Right forelimb (tissue), 1 donor: ENCODE results near the gene SORCS2.

Source experiments
- DNase-seq: peaks from one replicate; pipeline ENCODE4 v3.0.0-alpha.2; 2018

Gene SORCS2

GRCh38 chr4:7328913-7329638 is 136.7 kb downstream of the SORCS2 start:
- no peak for DNase-seq

GRCh38 chr4:7330031-7330596 is 137.8 kb downstream of the SORCS2 start:
- DNase-seq = no peak

- DNase-seq = no peak
These were observed 138.7 kb downstream of the SORCS2 start for GRCh38 chr4:7330811-7331681.

GRCh38 chr4:7331682-7332000 is 139.3 kb downstream of the SORCS2 start:
- no peak for DNase-seq

- DNase-seq = no peak
These were observed 140.1 kb downstream of the SORCS2 start for GRCh38 chr4:7332216-7333023.

GRCh38 chr4:7333024-7333780 is 140.9 kb downstream of the SORCS2 start:
- DNase-seq = no peak

- no peak for DNase-seq
These were observed 141.6 kb downstream of the SORCS2 start for GRCh38 chr4:7333801-7334421.

- no peak for DNase-seq
These were observed 142.4 kb downstream of the SORCS2 start for GRCh38 chr4:7334521-7335275.

- DNase-seq = no peak
These were observed 143.2 kb downstream of the SORCS2 start for GRCh38 chr4:7335344-7336066.

GRCh38 chr4:7336067-7336569 is 143.8 kb downstream of the SORCS2 start:
- DNase-seq = no peak

GRCh38 chr4:7336732-7337131 is 144.4 kb downstream of the SORCS2 start:
- DNase-seq = no peak

- no peak for DNase-seq
These were observed 145.1 kb downstream of the SORCS2 start for GRCh38 chr4:7337196-7338058.

GRCh38 chr4:7338059-7338452 is 145.7 kb downstream of the SORCS2 start:
- DNase-seq = no peak

GRCh38 chr4:7338876-7339623 is 146.7 kb downstream of the SORCS2 start:
- DNase-seq = no peak

GRCh38 chr4:7339751-7340552 is 147.6 kb downstream of the SORCS2 start:
- no peak for DNase-seq

- no peak for DNase-seq
These were observed 148.5 kb downstream of the SORCS2 start for GRCh38 chr4:7340553-7341433.
